Left colon (tissue), 2 donors: ENCODE measurements around the gene RBFOX2. TPM values are rescaled to one million over a fixed set of nuclear protein-coding genes. Genes with fewer than 3 reads are reported as not detected.

Experiments used
- ATAC-seq: fragments of 200-7000 bp; cut with Tn5 transposase; one replicate; pipeline ENCODE4 v1.9.1; 2020; ENCODE audit warnings: mild to moderate bottlenecking, moderate library complexity
- DNase-seq, 2 donors: peaks; one replicate each; pipeline ENCODE4 v3.0.0-alpha.2; 2020
- intact Hi-C, 2 donors: fragments of 100-400 bp; cut with DNase I in 1 of 2; cut with micrococcal nuclease in 1 of 2; formaldehyde crosslinking; loops; one replicate each; pipeline versions ENCODE4 v1.11.2 to v1.14.0; 2022; cut with DNase I, micrococcal nuclease
- total RNA-seq, 2 donors: library from RNA; stranded (reverse); fragmentation: NEBNext Ultra II Directional; extraction: Animal tissue kit (Norgen Biotek cat#: 25700); gene quantifications; one replicate each; pipeline ENCODE4 v1.2.1, GENCODE V29; 2021
- donor health status: DM: no; HTN: no; CAD: no.
- donor health status: DM: yes; HTN: yes; CAD: no.

RBFOX2 gene
- total RNA-seq, 2 donors from 2014 or later = 34.3 to 48.8 TPM

GRCh38 chr22:35915477-35916013, 113.1 kb downstream of the RBFOX2 start:
- intact Hi-C loops = loop anchor here in 1 of 2 donors (5.0 kb wide), 1 partner anchor 288 kb away; no protein-coding TSS in a partner anchor
- no peak for DNase-seq

GRCh38 chr22:35914665-35915476, 113.8 kb downstream of the RBFOX2 start:
- intact Hi-C loops = loop anchor here in 1 of 2 donors (5.0 kb wide), 1 partner anchor 288 kb away; no protein-coding TSS in a partner anchor
- ATAC-seq = peak; percentile 96
- peak; percentile 35 to 73 for DNase-seq

More at GRCh38 chr22:35915477-35916013, 113.1 kb downstream of the RBFOX2 start:
- ATAC-seq = peak; percentile 44

GRCh38 chr22:35914357-35914664, 114.3 kb downstream of the RBFOX2 start:
- ATAC-seq (no peak), DNase-seq (no peak)
- intact Hi-C loops = no loop called here

GRCh38 chr22:35913925-35914324, 114.7 kb downstream of the RBFOX2 start:
- ATAC-seq = no peak
- DNase-seq = no peak
- intact Hi-C loops = no loop called here

- no peak for DNase-seq
- ATAC-seq = no peak
- intact Hi-C loops = no loop called here
Measured at GRCh38 chr22:35912658-35913057, 116.0 kb downstream of the RBFOX2 start.

- no peak for DNase-seq
- intact Hi-C loops = no loop called here
- ATAC-seq = no peak
Measured at GRCh38 chr22:35911877-35912276, 116.7 kb downstream of the RBFOX2 start.

GRCh38 chr22:35910926-35911325, 117.7 kb downstream of the RBFOX2 start:
- DNase-seq = no peak
- intact Hi-C loops = no loop called here
- no peak for ATAC-seq

GRCh38 chr22:35910003-35910769, 118.4 kb downstream of the RBFOX2 start:
- DNase-seq (no peak), ATAC-seq (no peak)
- intact Hi-C loops = no loop called here

- ATAC-seq = no peak
- DNase-seq = no peak
- intact Hi-C loops = no loop called here
Measured at GRCh38 chr22:35905894-35906293, 122.7 kb downstream of the RBFOX2 start.

GRCh38 chr22:35904752-35905151, 123.9 kb downstream of the RBFOX2 start:
- no peak for ATAC-seq

GRCh38 chr22:35904336-35904692, 124.3 kb downstream of the RBFOX2 start:
- intact Hi-C loops = no loop called here
- ATAC-seq (no peak), DNase-seq (no peak)

More at GRCh38 chr22:35904752-35905151, 123.9 kb downstream of the RBFOX2 start:
- DNase-seq = no peak
- intact Hi-C loops = no loop called here

GRCh38 chr22:35903571-35904335, 124.9 kb downstream of the RBFOX2 start:
- no peak for DNase-seq
- intact Hi-C loops = no loop called here
- no peak for ATAC-seq

- no peak for ATAC-seq
- intact Hi-C loops = no loop called here
- no peak for DNase-seq
Measured at GRCh38 chr22:35900483-35901168, 128.0 kb downstream of the RBFOX2 start.

- no peak for DNase-seq
- intact Hi-C loops = no loop called here
- ATAC-seq = no peak
Measured at GRCh38 chr22:35899736-35900135, 128.9 kb downstream of the RBFOX2 start.

- DNase-seq (no peak), ATAC-seq (no peak)
- intact Hi-C loops = no loop called here
Measured at GRCh38 chr22:35896111-35896705, 132.4 kb downstream of the RBFOX2 start.

- intact Hi-C loops = no loop called here
- ATAC-seq = peak; percentile 86
- peak in 1 of 2 donors; percentile 39 for DNase-seq
Measured at GRCh38 chr22:35894937-35895708, 133.5 kb downstream of the RBFOX2 start.

GRCh38 chr22:35894464-35894878, 134.2 kb downstream of the RBFOX2 start:
- ATAC-seq (peak; percentile 48), DNase-seq (peak in 1 of 2 donors; percentile 49)
- intact Hi-C loops = no loop called here
